PC-3 (cell line): ENCODE measurements around the gene ELL2.

Source experiments
- EZH2 ChIP-seq: fragments of 300-600 bp; sonication (generic); IDR thresholded peaks from one replicate; pipeline ENCODE4 v1.6.1; 2017; ENCODE audit warnings: antibody characterized with exemption, mild to moderate bottlenecking, low read length; ENCODE audit not compliant: unreplicated experiment
- TF ChIP-seq, protein P1 (sequence below): fragments of 300-600 bp; sonication (generic); conservative IDR thresholded peaks from 2 replicates; pipeline ENCODE4 v1.5.1; 2017; ENCODE audit warnings: antibody characterized with exemption, low read depth, mild to moderate bottlenecking, low read length

- TF ChIP-seq, protein P1, sequence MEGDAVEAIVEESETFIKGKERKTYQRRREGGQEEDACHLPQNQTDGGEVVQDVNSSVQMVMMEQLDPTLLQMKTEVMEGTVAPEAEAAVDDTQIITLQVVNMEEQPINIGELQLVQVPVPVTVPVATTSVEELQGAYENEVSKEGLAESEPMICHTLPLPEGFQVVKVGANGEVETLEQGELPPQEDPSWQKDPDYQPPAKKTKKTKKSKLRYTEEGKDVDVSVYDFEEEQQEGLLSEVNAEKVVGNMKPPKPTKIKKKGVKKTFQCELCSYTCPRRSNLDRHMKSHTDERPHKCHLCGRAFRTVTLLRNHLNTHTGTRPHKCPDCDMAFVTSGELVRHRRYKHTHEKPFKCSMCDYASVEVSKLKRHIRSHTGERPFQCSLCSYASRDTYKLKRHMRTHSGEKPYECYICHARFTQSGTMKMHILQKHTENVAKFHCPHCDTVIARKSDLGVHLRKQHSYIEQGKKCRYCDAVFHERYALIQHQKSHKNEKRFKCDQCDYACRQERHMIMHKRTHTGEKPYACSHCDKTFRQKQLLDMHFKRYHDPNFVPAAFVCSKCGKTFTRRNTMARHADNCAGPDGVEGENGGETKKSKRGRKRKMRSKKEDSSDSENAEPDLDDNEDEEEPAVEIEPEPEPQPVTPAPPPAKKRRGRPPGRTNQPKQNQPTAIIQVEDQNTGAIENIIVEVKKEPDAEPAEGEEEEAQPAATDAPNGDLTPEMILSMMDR, result no peak
- TF ChIP-seq EZH2, result no peak
These were observed 32.9 kb downstream of the ELL2 start for GRCh38 chr5:95928724-95929253.
